OCI-M2 (cell line): ENCODE measurements around the gene DNAJC15.

Source experiments
- DNase-seq: peaks from one replicate; lab custom pipeline; 2025; ENCODE audit not compliant: unreplicated experiment; lab: John Stamatoyannopoulos, UW

Gene DNAJC15

DNA sequence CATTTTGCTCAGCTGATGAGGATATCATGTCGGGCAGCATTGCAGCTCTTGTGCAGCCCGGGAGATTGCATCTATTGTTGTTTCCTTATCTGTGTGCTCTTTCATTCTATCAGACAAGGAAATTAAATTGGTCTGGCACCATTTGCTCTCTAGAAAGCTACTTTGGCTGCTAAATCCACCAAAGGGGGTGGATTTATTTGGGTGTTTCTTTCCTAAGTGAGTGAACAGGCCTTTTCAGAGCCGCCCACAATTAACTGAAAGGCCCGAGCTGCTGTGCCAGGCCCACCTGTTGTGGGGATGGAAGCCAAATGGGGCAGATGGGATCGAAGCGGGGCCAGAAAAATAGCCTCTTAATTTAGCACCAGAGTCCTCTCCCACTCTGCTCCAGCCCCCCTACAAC lies 99.4 kb downstream of the DNAJC15 start:
- no peak for DNase-seq

DNA sequence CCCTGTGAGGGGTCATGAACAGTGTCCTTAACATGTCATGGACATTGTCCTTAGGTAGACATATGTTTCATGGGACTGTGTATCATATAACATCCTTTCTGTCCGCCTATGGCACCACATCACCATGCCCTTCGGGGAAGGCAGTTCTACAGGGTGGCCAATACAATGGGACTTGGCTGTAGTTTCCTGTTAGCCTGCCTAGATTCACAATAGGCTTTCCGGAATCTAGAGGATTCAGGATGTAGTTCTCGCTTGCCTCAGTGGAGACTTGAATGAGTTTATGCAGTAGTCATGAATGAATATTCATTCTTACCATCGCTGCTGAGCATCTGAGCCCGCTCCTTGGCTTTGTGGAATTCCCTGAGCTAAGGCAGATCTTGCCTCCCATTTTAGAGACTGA lies 100.5 kb downstream of the DNAJC15 start:
- DNase-seq = no peak

DNA sequence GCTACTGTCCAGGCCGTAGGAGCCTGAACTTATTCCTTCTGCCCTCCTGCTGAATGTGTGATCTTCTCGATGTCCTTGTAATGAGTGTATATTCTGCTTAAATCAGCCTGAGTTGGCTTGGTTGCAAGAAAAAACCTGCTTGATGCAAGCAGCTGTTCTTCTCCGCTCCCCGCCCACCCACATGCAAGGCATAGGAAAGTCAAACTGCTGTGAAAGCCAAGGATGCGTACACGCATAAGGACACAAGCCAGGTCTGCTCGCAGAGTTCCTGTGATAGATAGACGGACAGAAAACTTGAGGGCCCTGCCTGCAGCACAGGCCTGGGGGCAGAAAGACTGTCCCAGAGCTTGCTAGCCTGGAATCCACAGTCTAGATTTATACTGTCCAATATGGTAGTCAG lies 101.1 kb downstream of the DNAJC15 start:
- no peak for DNase-seq

- DNase-seq = no peak
These were observed 103.0 kb downstream of the DNAJC15 start for GRCh38 chr13:43126420-43126819.

DNA sequence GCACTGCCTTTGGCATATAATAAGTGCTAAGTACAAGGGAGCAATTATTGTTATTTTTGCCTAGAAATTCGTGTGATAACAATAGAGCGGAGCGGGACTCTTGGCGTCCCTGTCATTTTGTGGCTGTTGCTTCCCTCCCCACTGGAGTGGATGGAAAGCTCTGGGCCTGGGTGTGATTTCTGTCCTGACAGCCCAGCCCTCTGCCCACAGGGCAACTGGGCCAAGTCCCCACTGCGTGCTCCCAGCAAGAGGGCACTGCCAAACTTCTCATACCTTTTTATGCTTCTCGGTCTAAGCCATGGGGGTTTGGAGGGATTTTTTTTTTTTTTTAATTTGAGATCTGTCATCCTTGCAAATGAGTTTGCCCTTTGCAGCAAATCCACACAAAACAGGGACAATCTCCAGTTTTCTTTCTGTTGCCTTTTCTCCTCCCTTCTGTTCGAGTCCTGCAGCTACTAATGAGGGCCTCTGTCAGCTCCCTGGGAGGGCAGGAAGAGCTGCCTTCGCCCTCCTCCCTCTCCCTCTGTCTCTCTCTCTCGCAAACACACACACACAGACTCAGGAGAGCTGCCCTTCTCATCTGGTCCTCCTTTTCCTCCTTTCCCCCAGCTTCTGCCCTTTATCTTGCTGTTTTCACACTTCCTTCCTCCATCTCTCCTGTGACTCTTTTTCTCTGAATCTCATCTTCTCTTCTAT lies 103.9 kb downstream of the DNAJC15 start:
- DNase-seq = no peak

- DNase-seq = no peak
These were observed 104.4 kb downstream of the DNAJC15 start for GRCh38 chr13:43127827-43128226.

DNA sequence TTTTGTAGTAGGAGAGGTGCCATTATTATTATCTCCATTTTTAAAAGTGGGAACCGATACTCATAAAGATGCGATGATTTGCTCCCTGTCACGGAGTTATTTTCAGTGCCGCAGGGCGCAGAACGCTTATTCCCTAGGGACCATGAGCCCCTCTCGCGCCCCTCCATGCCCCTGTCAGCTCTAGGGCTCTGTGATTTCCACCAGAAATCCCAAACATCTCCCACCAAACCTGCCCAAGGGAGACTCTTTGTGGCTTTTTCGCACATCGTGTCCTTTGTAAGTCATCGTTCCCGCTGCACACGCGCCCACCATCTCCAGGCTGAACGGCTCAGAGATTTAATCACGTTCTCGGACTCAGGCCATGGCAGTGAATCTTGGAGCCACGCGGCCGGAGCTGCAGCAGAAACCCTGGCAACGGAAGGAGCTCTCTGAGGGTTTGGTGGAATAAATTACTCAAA lies 105.1 kb downstream of the DNAJC15 start:
- DNase-seq = no peak

GRCh38 chr13:43129066-43129465 lies 105.7 kb downstream of the DNAJC15 start:
- DNase-seq = no peak

DNA sequence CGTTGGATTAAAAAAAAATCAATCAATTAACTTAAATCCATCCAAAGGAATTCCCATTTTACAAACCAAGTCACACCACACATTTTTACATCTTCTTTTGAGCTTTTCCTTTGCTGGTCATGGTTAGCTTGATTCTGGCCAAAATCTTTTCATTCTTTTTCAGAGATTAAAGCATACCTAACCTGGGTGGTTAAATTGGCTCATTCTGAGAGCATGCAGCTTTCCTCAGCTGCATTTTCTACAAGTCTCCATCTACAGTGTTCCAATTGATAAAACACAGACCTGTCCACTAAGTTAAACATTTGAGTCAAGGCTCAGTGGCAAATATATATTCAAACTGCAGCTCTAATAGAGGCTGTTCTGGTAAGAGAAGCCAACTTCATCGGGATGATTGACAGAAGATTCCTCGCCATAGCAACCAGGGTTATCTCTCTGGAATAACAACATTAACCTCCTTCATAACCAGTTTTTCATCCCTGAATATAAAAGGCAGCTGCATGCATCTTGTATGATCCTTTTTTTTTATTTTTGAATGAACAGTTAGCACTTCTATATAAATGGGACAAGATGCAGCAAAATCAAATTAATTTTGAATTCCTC lies 106.2 kb downstream of the DNAJC15 start:
- no peak for DNase-seq

- DNase-seq = no peak
These were observed 108.9 kb downstream of the DNAJC15 start for GRCh38 chr13:43132257-43132656.

DNA sequence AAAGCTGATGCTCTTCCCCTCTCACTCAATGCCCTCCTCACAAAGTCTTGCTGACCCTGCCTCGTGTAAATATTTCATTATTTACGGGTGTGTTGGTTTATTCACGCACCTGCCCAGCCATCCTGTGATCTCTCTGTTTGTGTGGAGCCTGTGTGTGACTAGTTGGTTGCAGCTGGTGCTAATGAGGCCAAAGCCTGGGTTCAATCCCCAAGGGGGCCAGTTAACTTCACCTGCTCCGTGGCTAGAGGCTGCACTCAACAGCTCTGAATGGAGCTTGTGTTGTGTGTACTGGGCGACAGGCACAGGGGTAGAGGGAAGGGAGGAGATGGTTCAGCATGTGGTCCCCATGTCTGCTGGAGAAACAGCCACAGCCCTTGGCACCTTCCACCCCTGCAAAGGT lies 109.5 kb downstream of the DNAJC15 start:
- DNase-seq = no peak

GRCh38 chr13:43133792-43134191 lies 110.4 kb downstream of the DNAJC15 start:
- no peak for DNase-seq

DNA sequence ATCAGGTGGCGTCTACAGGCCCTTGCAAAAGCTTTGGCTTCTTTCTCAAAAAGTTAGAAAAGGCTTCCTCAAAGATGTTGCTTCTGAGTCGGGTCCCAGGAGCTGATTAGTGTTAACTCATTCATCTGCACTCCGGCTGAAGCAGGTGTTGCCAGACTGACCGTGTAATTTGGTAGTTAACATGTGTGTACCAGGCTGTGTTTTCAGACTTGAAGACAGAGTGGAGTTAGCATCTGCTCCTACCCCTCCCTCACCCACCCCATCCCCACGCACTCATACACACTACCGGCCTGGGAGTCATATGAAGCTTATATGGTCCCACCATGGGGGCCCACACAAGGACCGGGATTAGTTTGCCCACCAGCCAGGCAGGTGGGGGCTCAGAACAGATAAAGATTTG lies 111.5 kb downstream of the DNAJC15 start:
- no peak for DNase-seq

DNA sequence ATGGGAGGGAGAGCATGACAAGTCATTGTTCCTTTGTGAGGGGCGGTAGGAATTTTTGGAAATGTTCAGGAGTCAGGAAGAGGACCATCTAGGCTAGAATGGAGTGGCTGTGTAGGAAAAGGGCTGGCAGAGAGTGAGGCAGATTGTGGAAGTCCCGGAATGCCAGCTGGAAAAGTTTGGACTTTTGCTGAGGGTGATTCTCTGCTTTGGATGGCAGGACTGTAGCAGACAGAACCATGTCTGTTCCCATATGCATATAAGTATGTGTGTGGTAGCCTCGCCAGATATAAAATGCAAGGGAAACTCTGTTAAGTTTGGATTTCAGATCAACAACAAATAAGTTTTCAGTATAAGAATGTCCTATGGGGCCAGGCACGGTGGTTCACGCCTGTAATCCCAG lies 112.1 kb downstream of the DNAJC15 start:
- no peak for DNase-seq

DNA sequence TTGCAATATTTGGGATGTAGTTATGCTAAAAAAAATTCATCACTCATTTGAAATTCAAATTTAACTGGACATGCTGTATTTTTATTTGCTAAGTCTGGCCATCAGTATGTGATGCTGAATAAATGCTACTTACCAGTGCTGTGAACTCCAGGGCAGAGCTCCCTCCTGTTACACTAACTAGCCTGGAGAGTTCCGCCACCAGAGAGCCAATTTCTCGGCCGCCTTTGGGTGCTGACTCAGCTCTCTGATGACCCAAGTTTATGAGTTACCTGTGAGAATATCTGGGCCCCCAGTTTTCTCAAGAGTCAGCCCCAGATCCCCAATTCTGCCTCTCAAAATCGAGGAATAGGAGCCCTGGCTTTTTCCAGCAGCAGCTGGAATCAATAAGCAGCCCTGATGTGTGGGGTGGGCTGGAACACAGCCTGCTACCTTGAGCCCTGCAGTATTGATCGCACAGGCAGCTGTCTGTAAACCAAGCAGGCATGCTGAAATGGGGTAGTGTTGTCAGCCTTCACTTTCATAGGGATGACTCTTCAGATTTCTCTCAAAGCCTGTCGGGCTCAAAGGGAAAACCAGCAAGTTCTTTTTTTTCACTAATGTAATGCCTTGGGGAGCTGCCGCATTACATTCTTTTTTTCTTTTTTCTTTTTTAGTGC lies 113.7 kb downstream of the DNAJC15 start:
- no peak for DNase-seq

- DNase-seq = no peak
These were observed 115.8 kb downstream of the DNAJC15 start for GRCh38 chr13:43139211-43139610.

DNA sequence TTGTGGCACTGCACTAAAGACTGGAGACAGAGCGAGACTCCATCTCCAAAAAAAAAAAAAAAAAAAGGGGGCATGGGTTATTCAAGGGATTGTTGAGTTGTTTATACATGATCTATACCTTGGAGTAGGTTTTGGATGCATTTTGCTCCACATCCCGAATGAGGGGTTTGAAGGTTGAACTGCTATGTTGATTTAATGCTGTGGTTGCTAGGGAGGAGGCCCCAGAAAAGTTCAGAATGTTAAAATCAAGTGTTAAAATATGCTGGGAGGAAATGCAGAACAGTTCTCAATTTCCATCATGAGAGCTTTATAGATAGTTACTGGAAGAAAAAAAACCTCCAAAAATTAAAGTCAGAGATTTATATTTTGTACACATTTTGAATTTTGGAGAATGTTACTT lies 116.5 kb downstream of the DNAJC15 start:
- no peak for DNase-seq

GRCh38 chr13:43140985-43141384 lies 117.6 kb downstream of the DNAJC15 start:
- DNase-seq = no peak

DNA sequence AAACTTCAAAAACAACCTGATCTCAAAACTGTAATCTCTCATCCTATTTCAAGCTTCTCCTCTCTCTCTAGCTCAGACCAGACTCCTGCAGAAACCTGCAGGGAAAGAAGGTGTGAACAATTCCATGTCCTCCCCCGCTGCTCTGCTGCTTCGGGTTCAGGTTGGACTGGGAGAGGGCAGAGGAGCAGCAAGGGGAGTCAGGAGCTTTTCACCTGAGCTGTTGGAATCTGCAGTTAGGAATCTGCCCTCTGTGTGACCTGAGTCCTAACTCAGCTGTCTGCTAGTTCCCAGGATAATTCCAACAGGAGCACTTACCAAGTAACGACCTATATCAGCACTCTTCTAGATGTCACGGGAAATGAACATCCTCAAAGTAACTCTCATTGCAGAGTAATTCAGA lies 118.3 kb downstream of the DNAJC15 start:
- DNase-seq = no peak

DNA sequence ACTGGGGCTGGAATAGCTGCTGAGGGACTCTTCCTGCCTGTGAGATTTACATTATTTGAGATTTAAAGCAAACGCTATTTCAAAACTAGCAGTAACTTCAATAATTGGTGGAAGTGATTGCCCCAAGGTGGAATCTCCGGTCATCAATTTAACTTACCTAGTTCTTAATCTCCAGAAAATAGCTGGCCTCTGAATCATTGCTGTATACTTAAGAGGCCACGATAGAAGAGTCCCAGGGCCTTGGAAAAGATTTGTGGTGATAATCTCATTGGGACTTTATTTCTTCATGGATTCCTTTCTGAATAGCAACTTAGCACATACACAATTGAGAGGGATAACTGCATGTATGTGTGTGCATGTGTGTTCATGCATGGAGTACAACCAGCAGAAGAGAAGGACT lies 120.2 kb downstream of the DNAJC15 start:
- DNase-seq = no peak

DNA sequence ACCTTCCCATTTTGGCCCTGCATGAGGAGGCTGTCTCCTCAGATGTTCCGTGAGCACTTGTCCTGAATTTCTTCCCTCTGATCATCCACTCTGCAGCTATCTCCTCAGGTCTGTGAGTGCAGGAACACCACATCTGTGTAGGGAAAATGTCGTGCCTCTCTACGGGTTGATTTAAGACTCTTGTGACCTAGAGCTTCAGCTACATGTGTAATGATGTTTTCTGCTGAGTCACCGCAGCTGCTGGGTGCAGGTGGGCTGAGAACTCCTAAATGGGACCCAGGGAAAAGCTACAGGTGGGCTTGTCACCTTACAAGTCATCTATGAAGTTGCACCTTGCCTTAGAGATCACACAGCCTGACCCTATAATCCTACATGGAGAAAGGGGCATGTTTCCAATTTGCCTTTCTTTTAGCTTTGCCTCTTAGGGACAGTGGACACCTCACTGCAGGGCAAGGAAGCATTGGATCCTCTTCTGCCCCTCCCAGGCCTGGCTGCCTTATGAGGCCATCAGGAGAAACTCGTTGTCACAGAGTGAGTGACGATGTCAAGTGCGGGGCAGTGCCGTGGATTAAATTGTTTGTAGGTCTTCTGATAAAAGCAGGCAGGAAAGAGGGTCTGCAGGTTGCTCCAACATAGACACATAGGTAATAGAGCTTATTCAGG lies 122.3 kb downstream of the DNAJC15 start:
- no peak for DNase-seq

DNA sequence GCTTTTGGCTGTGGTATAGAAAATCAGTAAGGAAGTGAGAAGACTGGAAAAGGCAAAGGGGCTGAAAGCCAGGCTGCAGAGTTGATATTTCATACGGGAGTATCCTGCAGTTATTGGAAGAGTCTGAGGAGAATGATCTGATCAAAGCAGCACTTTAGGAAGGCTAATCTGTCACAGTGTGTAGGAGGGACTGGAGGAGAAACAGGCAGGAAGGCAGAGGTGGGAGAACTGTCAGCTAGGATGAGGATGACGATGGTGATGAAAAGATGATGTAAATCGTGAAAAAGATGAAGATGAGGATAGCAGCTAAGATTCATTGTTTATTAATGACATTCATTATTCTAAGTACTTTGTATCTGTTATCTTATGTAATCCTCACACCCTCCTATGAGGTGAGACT lies 123.0 kb downstream of the DNAJC15 start:
- DNase-seq = no peak
